Activated T-helper 1 cell treated with anti-CD3 and anti-CD28 coated beads, Interleukin-12 subunit alpha, Interleukin-12 subunit beta, Interleukin-2, Interleukin-4 antibody, amounts not matched to agents 30 ng/mL and 10 ng/mL and 1 ng/mL, durations not matched to agents 14 hours and 24 hours and 36 hours (primary cell): Measurements from ENCODE around the gene ERF. TPM values are rescaled to one million over a fixed set of nuclear protein-coding genes. Genes with fewer than 3 reads are reported as not detected.

Experiments used
- DNase-seq: peaks from one replicate; pipeline ENCODE4 v3.0.0; 2021; ENCODE audit warnings: low spot score
- H3K27ac Mint-ChIP-seq: one replicate; pipeline ENCODE4 v1.8.0; 2021; ENCODE audit warnings: mild to moderate bottlenecking, mixed read lengths
- H3K27me3 Mint-ChIP-seq: one replicate; pipeline ENCODE4 v1.8.0; 2022; ENCODE audit warnings: mild to moderate bottlenecking, moderate library complexity, mixed read lengths; ENCODE audit not compliant: insufficient read depth
- H3K36me3 Mint-ChIP-seq: one replicate; pipeline ENCODE4 v1.8.0; 2021; ENCODE audit warnings: low read depth, mixed read lengths
- H3K4me1 Mint-ChIP-seq: one replicate; pipeline ENCODE4 v1.8.0; 2021; ENCODE audit warnings: low read depth, mixed read lengths
- H3K4me3 Mint-ChIP-seq: one replicate; pipeline ENCODE4 v1.8.0; 2021; ENCODE audit warnings: mild to moderate bottlenecking, moderate library complexity, mixed read lengths
- H3K9me3 Mint-ChIP-seq: one replicate; pipeline ENCODE4 v1.8.0; 2021; ENCODE audit warnings: mixed read lengths
- intact Hi-C: fragments of 100-400 bp; cut with micrococcal nuclease; formaldehyde crosslinking; loops from one replicate; pipeline ENCODE4 v1.15.1; 2024
- total RNA-seq: library from RNA; stranded (reverse); gene quantifications from 2 replicates; pipeline ENCODE4 v1.2.3, GENCODE V29; 2022

Gene ERF
- total RNA-seq, 1 donor from 2014 or later, result 71.9 TPM

GRCh38 chr19:42199440-42200115 is 55.4 kb downstream of the ERF start:
- DNase-seq, result peak; percentile 75
- H3K27me3 Mint-ChIP-seq, result no peaks in the 10 kb centered on the region
- H3K36me3 Mint-ChIP-seq, result peaks cover 55% of the 10 kb centered on the region
- peak overlapping the region; percentile 92 for H3K27ac Mint-ChIP-seq
- intact Hi-C loops, result loop anchor here (1.0 to 5.0 kb wide), 5 partner anchors 15 to 91 kb away; partner anchors contain the start of gene POU2F2
- H3K4me3 Mint-ChIP-seq, result peak overlapping the region; percentile 77
- no peaks in the 10 kb centered on the region for H3K9me3 Mint-ChIP-seq
- H3K4me1 Mint-ChIP-seq, result peaks cover 83% of the 10 kb centered on the region

GRCh38 chr19:42198676-42199439 is 56.1 kb downstream of the ERF start:
- H3K4me1 Mint-ChIP-seq, result peaks cover 75% of the 10 kb centered on the region
- H3K36me3 Mint-ChIP-seq, result peaks cover 54% of the 10 kb centered on the region
- peaks cover 5% of the 10 kb centered on the region for H3K9me3 Mint-ChIP-seq
- peak; percentile 81 for DNase-seq
- no peaks in the 10 kb centered on the region for H3K27me3 Mint-ChIP-seq
- intact Hi-C loops, result loop anchor here (1.0 kb wide), 4 partner anchors 15 to 91 kb away; partner anchors contain the start of gene POU2F2
- H3K4me3 Mint-ChIP-seq, result peak overlapping the region; percentile 77
- peak overlapping the region; percentile 92 for H3K27ac Mint-ChIP-seq

Other genes with a start within 250 kb of the ERF start
- 3.9 TPM in 2 replicates for gene GRIK5, start 184.9 kb downstream of the ERF start, total RNA-seq
- gene ZNF574, start 179.0 kb downstream of the ERF start, total RNA-seq, result 17.5 and 17.8 TPM in 2 replicates
- 64.0 and 65.8 TPM in 2 replicates for gene POU2F2, start 122.7 kb downstream of the ERF start, total RNA-seq
- gene DEDD2, start 37.5 kb downstream of the ERF start, total RNA-seq, result 36.9 and 37.9 TPM in 2 replicates
- gene ZNF526, start 34.8 kb downstream of the ERF start, total RNA-seq, result 18.4 and 18.5 TPM in 2 replicates
- 56.6 and 57.2 TPM in 2 replicates for gene GSK3A, start 12.5 kb downstream of the ERF start, total RNA-seq
- gene CIC, start 14.1 kb upstream of the ERF start, total RNA-seq, result 66.9 and 68.0 TPM in 2 replicates
- gene PRR19, start 47.0 kb upstream of the ERF start, total RNA-seq, result 1.0 and 1.4 TPM in 2 replicates
- 48.7 and 50.1 TPM in 2 replicates for gene PAFAH1B3, start 47.5 kb upstream of the ERF start, total RNA-seq
- gene TMEM145, start 58.2 kb upstream of the ERF start, total RNA-seq, result 0.56 and 2.1 TPM in 2 replicates
- 7.5 and 7.8 TPM in 2 replicates for gene MEGF8, start 70.5 kb upstream of the ERF start, total RNA-seq
- not detected in 2 replicates for gene CNFN, start 135.2 kb upstream of the ERF start, total RNA-seq
- 32.8 and 38.5 TPM in 2 replicates for gene LIPE, start 172.3 kb upstream of the ERF start, total RNA-seq
- not detected in 2 replicates for gene CXCL17, start 187.8 kb upstream of the ERF start, total RNA-seq